HepG2 (cell line): ENCODE measurements around the gene OBP2B.

Experiments used
- TAF1 ChIP-seq: sonication (generic); formaldehyde crosslinking; IDR thresholded peaks from 2 replicates; pipeline ENCODE4 v1.4.0; 2020; ENCODE audit warnings: missing genetic modification reagents
- TEAD2 ChIP-seq: sonication (generic); formaldehyde crosslinking; IDR thresholded peaks from 2 replicates; pipeline ENCODE4 v1.9.0; 2021; ENCODE audit warnings: missing genetic modification reagents
- TF ChIP-seq, protein P1 (sequence below): sonication (generic); formaldehyde crosslinking; IDR thresholded peaks from 2 replicates; pipeline ENCODE4 v1.5.0; 2020; ENCODE audit warnings: mild to moderate bottlenecking, missing genetic modification reagents, moderate library complexity
- TF ChIP-seq, protein P2 (sequence below), 2 experiments: sonication (generic) in 1 of 2; formaldehyde crosslinking in 1 of 2; IDR thresholded peaks; 2 replicates each; pipeline versions ENCODE4 v1.5.1 to v1.6.1; 2011 to 2020; ENCODE audit warnings: borderline replicate concordance in 1 of 2, low read depth in 1 of 2, low read length in 1 of 2, mild to moderate bottlenecking in 1 of 2, missing genetic modification reagents in 1 of 2, moderate library complexity in 1 of 2
- TF ChIP-seq, protein P3 (sequence below): sonication (generic); formaldehyde crosslinking; conservative IDR thresholded peaks from 2 replicates; pipeline ENCODE4 v1.5.0; 2020; ENCODE audit warnings: missing genetic modification reagents

DNA sequence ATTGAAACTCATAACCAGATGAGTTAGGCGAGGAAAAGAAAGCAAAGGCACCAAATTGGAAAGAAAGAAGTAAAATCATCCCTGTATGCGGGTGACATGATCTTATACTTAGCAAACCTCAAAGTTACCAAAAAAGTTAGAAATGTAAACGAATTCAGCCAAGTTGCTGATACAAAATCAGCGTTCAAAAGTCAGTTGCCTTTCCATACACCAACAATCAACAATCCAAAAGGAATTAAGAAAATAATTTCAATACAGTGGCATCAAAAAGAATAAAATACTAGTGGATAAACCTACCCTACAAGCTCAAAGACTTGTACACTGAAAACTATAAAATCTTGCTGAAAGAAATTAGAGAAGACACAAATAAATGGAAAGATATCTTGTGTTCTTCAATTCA lies 14.5 kb downstream of the OBP2B start:
- TF ChIP-seq, protein P1, sequence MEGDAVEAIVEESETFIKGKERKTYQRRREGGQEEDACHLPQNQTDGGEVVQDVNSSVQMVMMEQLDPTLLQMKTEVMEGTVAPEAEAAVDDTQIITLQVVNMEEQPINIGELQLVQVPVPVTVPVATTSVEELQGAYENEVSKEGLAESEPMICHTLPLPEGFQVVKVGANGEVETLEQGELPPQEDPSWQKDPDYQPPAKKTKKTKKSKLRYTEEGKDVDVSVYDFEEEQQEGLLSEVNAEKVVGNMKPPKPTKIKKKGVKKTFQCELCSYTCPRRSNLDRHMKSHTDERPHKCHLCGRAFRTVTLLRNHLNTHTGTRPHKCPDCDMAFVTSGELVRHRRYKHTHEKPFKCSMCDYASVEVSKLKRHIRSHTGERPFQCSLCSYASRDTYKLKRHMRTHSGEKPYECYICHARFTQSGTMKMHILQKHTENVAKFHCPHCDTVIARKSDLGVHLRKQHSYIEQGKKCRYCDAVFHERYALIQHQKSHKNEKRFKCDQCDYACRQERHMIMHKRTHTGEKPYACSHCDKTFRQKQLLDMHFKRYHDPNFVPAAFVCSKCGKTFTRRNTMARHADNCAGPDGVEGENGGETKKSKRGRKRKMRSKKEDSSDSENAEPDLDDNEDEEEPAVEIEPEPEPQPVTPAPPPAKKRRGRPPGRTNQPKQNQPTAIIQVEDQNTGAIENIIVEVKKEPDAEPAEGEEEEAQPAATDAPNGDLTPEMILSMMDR (CRISPR knock-in tag) = no peak
- TF ChIP-seq TEAD2 (CRISPR knock-in tag) (no peak), TAF1 (CRISPR knock-in tag) (no peak)
- TF ChIP-seq, protein P2, sequence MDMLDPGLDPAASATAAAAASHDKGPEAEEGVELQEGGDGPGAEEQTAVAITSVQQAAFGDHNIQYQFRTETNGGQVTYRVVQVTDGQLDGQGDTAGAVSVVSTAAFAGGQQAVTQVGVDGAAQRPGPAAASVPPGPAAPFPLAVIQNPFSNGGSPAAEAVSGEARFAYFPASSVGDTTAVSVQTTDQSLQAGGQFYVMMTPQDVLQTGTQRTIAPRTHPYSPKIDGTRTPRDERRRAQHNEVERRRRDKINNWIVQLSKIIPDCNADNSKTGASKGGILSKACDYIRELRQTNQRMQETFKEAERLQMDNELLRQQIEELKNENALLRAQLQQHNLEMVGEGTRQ (IDR thresholded peaks at IDR 0.05; ENCODE audit: low read depth, low read length) = no peak
- TF ChIP-seq, protein P2 (CRISPR knock-in tag; IDR thresholded peaks at IDR 0.05; ENCODE audit: borderline replicate concordance) = no peak
- TF ChIP-seq, protein P3, sequence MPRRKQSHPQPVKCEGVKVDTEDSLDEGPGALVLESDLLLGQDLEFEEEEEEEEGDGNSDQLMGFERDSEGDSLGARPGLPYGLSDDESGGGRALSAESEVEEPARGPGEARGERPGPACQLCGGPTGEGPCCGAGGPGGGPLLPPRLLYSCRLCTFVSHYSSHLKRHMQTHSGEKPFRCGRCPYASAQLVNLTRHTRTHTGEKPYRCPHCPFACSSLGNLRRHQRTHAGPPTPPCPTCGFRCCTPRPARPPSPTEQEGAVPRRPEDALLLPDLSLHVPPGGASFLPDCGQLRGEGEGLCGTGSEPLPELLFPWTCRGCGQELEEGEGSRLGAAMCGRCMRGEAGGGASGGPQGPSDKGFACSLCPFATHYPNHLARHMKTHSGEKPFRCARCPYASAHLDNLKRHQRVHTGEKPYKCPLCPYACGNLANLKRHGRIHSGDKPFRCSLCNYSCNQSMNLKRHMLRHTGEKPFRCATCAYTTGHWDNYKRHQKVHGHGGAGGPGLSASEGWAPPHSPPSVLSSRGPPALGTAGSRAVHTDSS (CRISPR knock-in tag) = no peak
